ENCODE measurements around the gene DIPK1B. TPM values are rescaled to one million over a fixed set of nuclear protein-coding genes. Genes with fewer than 3 reads are reported as not detected.
A peak's percentile ranks its signal among the peaks of the same experiment; 100 is the strongest.

DIPK1B gene
- total RNA-seq, 4 donors from 2014 or later, result 7.8 to 24.4 (median 11.2) TPM

GRCh38 chr9:136728548-136729123 is 16.3 kb downstream of the DIPK1B start:
- Histone ChIP-seq H3K27ac (peak overlapping the region in 3 of 4 donors; percentile 71 to 84 (median 82)), H3K9me3 (no peaks in the 10 kb centered on the region), H3K27me3 (no peaks in the 10 kb centered on the region), H3K4me3 (peak overlapping the region; percentile 47 to 89), H3K4me1 (peaks cover 0 to 61% (median 27%) of the 10 kb centered on the region in 3 donors), H3K36me3 (peaks cover 0 to 32% of the 10 kb centered on the region in 2 donors)
- ATAC-seq, result peak; percentile 24
- WGBS, 2 donors (ENCODE audit: low coverage in 1 of 2), result no CpG with 5 or more reads among the region's 53 CpGs
- no peak for TF ChIP-seq POLR2AphosphoS5 (IDR thresholded peaks at IDR 0.05)
- no peak for TF ChIP-seq POLR2A (IDR thresholded peaks at IDR 0.05)
- TF ChIP-seq CTCF (IDR thresholded peaks at IDR 0.05), result no peak
- no peak for TF ChIP-seq EP300 (IDR thresholded peaks at IDR 0.05)

- H3K27ac ChIP-seq, result peak overlapping the region in 2 of 4 donors; percentile 82 to 84
- H3K27me3 ChIP-seq, result no peaks in the 10 kb centered on the region
- H3K9me3 ChIP-seq, result no peaks in the 10 kb centered on the region
- WGBS, 2 donors (ENCODE audit: low coverage in 1 of 2), result 73% methylated on average over 4 of the region's 7 CpGs; no CpG with 5 or more reads in 1 of the 2 donors
- H3K4me3 ChIP-seq, result peak overlapping the region in 1 of 2 donors; percentile 89
- peaks cover 0 to 27% of the 10 kb centered on the region in 2 donors for H3K36me3 ChIP-seq
- H3K4me1 ChIP-seq, result peaks cover 0 to 56% (median 27%) of the 10 kb centered on the region in 3 donors
- no peak for ATAC-seq
- TF ChIP-seq POLR2AphosphoS5 (IDR thresholded peaks at IDR 0.05) (no peak), EP300 (IDR thresholded peaks at IDR 0.05) (no peak)
Measured at GRCh38 chr9:136729144-136729543, 16.8 kb downstream of the DIPK1B start.

GRCh38 chr9:136729926-136730325 is 17.6 kb downstream of the DIPK1B start:
- 100% methylated on average over 1 of the region's 8 CpGs; no CpG with 5 or more reads in 1 of the 2 donors for WGBS, 2 donors (ENCODE audit: low coverage in 1 of 2)
- TF ChIP-seq CTCF (IDR thresholded peaks at IDR 0.05) (no peak), EP300 (IDR thresholded peaks at IDR 0.05) (no peak), POLR2A (IDR thresholded peaks at IDR 0.05) (no peak), POLR2AphosphoS5 (IDR thresholded peaks at IDR 0.05) (no peak)
- H3K4me1 ChIP-seq, result peaks cover 0 to 48% (median 27%) of the 10 kb centered on the region in 3 donors
- H3K36me3 ChIP-seq, result peaks cover 0 to 19% of the 10 kb centered on the region in 2 donors
- no peaks in the 10 kb centered on the region for H3K27me3 ChIP-seq
- no peak for ATAC-seq
- no peaks in the 10 kb centered on the region for H3K9me3 ChIP-seq
- H3K27ac ChIP-seq, result no peak overlapping the region
- H3K4me3 ChIP-seq, result no peak overlapping the region

GRCh38 chr9:136732444-136733178 is 20.2 kb downstream of the DIPK1B start:
- H3K27me3 ChIP-seq, result no peaks in the 10 kb centered on the region
- TF ChIP-seq POLR2AphosphoS5 (IDR thresholded peaks at IDR 0.05), result no peak
- no peak for TF ChIP-seq POLR2A (IDR thresholded peaks at IDR 0.05)
- TF ChIP-seq EP300 (IDR thresholded peaks at IDR 0.05), result no peak
- no peak for TF ChIP-seq CTCF (IDR thresholded peaks at IDR 0.05)
- H3K4me1 ChIP-seq, result peaks cover 0 to 21% (median 6%) of the 10 kb centered on the region in 3 donors
- H3K36me3 ChIP-seq, result no peaks in the 10 kb centered on the region
- no peak overlapping the region for H3K27ac ChIP-seq
- no peak overlapping the region for H3K4me3 ChIP-seq
- 0 to 56% methylated on average over 1 to 5 of the region's 16 CpGs for WGBS, 2 donors (ENCODE audit: low coverage in 1 of 2)
- no peaks in the 10 kb centered on the region for H3K9me3 ChIP-seq
- no peak for ATAC-seq

GRCh38 chr9:136733611-136734010 is 21.2 kb downstream of the DIPK1B start:
- Histone ChIP-seq H3K36me3 (no peaks in the 10 kb centered on the region), H3K27ac (no peak overlapping the region), H3K27me3 (no peaks in the 10 kb centered on the region), H3K9me3 (no peaks in the 10 kb centered on the region), H3K4me1 (peaks cover 0 to 16% (median 6%) of the 10 kb centered on the region in 3 donors), H3K4me3 (no peak overlapping the region)
- whole genome bisulfite sequencing, 2 donors (ENCODE audit: low coverage in 1 of 2), result 83 to 92% methylated on average over 4 to 7 of the region's 12 CpGs
- ATAC-seq, result no peak
- TF ChIP-seq CTCF (IDR thresholded peaks at IDR 0.05) (no peak), POLR2AphosphoS5 (IDR thresholded peaks at IDR 0.05) (no peak), EP300 (IDR thresholded peaks at IDR 0.05) (no peak), POLR2A (IDR thresholded peaks at IDR 0.05) (no peak)
